ENCODE data around the gene TPST1.

Gene TPST1

DNA sequence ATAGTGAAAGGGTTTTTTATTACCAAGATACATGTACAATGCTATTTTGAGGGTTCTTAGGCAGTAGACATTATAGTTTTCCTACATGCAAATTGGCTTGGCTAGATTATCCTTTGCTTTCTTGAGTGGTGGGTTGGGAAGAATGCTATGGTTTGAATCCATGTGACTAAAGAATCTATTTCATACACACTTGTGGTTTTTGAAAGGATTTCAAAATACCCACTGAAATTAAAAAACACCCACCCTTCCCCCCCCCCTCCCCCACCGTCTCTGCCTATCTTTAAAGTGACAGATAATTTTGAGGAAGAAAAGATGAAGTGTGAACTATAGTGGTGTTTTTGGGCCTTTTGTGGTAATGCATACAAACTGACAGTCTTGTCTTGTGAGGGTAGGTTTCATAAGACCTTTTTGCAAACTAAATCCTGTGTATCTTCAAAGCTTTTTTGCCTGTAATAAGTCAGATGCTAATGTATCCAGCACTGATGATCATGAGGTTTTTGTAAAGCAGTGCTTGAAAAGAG lies 90.9 kb downstream of the TPST1 start:
- TF ChIP-seq, protein P1, sequence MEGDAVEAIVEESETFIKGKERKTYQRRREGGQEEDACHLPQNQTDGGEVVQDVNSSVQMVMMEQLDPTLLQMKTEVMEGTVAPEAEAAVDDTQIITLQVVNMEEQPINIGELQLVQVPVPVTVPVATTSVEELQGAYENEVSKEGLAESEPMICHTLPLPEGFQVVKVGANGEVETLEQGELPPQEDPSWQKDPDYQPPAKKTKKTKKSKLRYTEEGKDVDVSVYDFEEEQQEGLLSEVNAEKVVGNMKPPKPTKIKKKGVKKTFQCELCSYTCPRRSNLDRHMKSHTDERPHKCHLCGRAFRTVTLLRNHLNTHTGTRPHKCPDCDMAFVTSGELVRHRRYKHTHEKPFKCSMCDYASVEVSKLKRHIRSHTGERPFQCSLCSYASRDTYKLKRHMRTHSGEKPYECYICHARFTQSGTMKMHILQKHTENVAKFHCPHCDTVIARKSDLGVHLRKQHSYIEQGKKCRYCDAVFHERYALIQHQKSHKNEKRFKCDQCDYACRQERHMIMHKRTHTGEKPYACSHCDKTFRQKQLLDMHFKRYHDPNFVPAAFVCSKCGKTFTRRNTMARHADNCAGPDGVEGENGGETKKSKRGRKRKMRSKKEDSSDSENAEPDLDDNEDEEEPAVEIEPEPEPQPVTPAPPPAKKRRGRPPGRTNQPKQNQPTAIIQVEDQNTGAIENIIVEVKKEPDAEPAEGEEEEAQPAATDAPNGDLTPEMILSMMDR (conservative IDR thresholded peaks at IDR 0.05; ENCODE audit: low read depth) = no peak
- ChIA-PET CTCF (interaction anchor here (0.6 kb wide), 1 partner anchor 50 kb away, joined by 4 read pairs; no protein-coding TSS in a partner anchor), POLR2A (ENCODE audit: low non-redundant PET) (no interaction called here)
- H3K27ac ChIP-seq = no peak overlapping the region
- no peak for DNase-seq (ENCODE audit: low spot score)

DNA sequence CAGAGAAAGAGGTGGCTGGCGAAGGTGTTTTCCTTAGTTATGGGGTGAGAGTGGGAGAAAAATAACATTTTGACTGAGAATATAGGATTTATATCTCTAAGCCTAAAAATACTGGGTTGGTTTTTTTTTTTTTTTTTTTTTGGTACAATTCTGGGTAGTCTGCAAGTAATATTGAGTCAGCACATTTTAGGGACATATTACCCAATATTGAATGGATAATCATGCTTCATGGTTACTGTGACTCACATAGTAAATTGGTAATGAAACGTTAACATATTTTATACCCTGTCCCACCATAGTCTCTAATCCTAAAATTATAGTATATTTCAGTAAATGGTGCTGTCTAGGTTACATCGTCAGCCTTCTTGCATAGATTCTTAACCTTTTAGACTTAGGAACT lies 91.4 kb downstream of the TPST1 start:
- CTCF ChIA-PET = interaction anchor here (0.6 kb wide), 1 partner anchor 50 kb away, joined by 4 read pairs; no protein-coding TSS in a partner anchor
- no peak for DNase-seq (ENCODE audit: low spot score)
- TF ChIP-seq, protein P1 (conservative IDR thresholded peaks at IDR 0.05; ENCODE audit: low read depth) = no peak
- POLR2A ChIA-PET (ENCODE audit: low non-redundant PET) = no interaction called here
- no peak overlapping the region for H3K27ac ChIP-seq

DNA sequence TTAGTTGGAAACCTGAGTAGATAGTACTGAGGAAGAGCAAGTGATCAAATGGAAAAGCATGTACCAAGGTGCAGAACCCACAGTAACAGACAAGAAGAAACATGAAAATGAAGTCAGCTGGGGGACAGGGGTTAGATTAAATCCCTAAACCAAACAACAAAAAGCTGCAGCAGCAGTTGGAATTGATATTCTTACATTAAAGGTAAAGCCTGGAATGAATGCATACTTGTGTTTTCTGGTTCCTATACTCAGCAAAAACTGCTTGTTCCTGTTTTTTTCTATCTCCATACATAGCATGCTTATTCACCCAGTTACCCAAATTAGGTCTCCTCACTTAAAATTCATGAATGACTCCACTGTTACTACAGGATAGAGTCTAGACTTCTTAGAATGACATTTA lies 92.4 kb downstream of the TPST1 start:
- TF ChIP-seq, protein P1 (conservative IDR thresholded peaks at IDR 0.05; ENCODE audit: low read depth) = no peak
- CTCF ChIA-PET = interaction anchor here (1.0 kb wide), 1 partner anchor 93 kb away, joined by 3 read pairs; the partner anchor contains the start of gene TPST1
- DNase-seq (ENCODE audit: low spot score) = peak; percentile 26
- POLR2A ChIA-PET (ENCODE audit: low non-redundant PET) = no interaction called here
- H3K27ac ChIP-seq = no peak overlapping the region

DNA sequence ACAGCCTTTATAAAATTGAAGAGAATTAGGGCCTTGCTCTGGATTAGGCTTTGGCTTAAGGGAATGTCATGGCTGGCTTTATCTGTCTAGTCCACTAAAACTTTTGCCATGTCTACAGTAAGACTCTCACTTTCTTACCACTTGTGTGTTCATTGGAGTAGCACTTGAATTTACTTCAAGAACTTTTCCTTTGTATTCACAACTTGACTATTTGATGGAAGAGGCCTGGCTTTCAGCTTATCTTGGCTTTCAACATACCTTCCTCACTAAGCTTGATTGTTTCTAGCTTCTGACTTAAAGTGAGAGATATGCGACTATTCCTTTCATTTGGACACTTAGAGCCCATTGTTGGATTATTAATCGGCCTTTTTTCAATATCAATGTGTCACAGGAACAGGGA lies 96.1 kb downstream of the TPST1 start:
- no peak for DNase-seq (ENCODE audit: low spot score)
- H3K27ac ChIP-seq = no peak overlapping the region
- POLR2A ChIA-PET (ENCODE audit: low non-redundant PET) = interaction anchor here (0.6 kb wide), 1 partner anchor 26 kb away, joined by 5 read pairs; no protein-coding TSS in a partner anchor
- CTCF ChIA-PET = interaction anchor here (0.7 kb wide), 1 partner anchor 26 kb away, joined by 3 read pairs; no protein-coding TSS in a partner anchor
- TF ChIP-seq, protein P1 (conservative IDR thresholded peaks at IDR 0.05; ENCODE audit: low read depth) = no peak

DNA sequence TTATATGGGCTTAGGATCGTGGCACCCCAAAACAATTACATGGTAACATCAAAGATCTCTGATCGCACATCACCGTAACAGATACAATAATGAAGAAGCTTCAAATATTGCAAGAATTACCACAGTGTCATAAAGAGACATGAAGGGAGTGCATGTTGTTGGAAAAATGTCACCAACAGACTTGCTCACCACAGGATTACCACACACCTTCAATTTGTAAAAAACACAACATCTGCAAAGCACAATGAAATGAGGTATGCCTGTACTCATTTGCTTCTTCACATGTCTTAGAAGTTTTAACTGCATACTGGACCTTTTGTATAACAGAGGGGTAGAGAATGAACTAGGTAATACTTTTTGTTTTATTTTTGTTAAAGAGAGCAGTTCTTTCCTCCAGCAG lies 96.6 kb downstream of the TPST1 start:
- TF ChIP-seq, protein P1 (conservative IDR thresholded peaks at IDR 0.05; ENCODE audit: low read depth) = no peak
- DNase-seq (ENCODE audit: low spot score) = no peak
- ChIA-PET POLR2A (ENCODE audit: low non-redundant PET) (no interaction called here), CTCF (interaction anchor here (0.7 kb wide), 1 partner anchor 25 kb away, joined by 3 read pairs; no protein-coding TSS in a partner anchor)
- no peak overlapping the region for H3K27ac ChIP-seq

DNA sequence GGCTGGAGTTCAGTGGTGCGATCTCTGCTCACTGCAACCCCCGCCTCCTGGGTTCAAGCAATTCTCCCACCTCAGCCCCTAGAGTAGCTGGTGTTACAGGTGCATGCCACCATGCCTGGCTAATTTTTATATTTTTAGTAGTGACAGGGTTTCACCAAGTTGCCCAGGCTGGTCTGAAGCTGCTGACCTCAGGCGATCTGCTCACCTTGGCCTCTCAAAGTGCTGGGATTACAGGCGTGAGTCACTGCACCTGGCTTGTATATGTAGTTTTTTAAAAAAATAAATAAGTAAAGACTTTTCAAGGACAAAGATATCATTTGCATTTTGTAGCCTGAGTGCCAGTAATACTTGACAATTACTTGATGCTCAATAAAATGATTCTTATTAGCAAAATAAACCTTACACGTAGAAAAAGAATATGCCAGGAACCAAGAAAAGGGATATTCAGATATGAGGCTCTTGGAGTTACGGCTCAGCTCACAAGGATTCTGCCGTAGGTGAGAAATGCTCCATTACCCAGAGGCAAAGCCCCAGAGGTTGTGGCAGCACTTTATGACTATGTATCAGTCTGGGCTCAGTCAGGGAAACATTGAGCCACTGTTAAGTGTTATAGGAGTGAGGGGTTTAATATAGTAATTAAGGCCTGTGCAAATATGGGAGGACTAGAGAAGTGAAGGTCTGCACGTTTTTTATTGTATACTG lies 98.5 kb downstream of the TPST1 start:
- no peak for DNase-seq (ENCODE audit: low spot score)
- TF ChIP-seq, protein P1 (conservative IDR thresholded peaks at IDR 0.05; ENCODE audit: low read depth) = no peak
- ChIA-PET POLR2A (ENCODE audit: low non-redundant PET) (no interaction called here), CTCF (no interaction called here)
- no peak overlapping the region for H3K27ac ChIP-seq

Data from RWPE1 (cell line).